ENCODE measurements around the gene IRS1.

Gene IRS1

GRCh38 chr2:226752887-226753286, 46.7 kb downstream of the IRS1 start:
- Histone ChIP-seq H3K27me3 (ENCODE audit: control insufficient read depth, insufficient read depth, low read length) (no peaks in the 10 kb centered on the region), H3K9me3 (ENCODE audit: control insufficient read depth, low read length) (no peaks in the 10 kb centered on the region), H2AFZ (no peak overlapping the region), H3K4me3 (ENCODE audit: low read depth, low read length) (no peak overlapping the region), H3K36me3 (ENCODE audit: control insufficient read depth, insufficient read depth, low read length) (no peaks in the 10 kb centered on the region), H3K9ac (no peak overlapping the region), H3K4me1 (peaks cover 16% of the 10 kb centered on the region), H3K79me2 (peaks cover 3% of the 10 kb centered on the region), H3K4me2 (ENCODE audit: low read length) (no peak overlapping the region), H3K27ac (no peak overlapping the region)
- no peak for TF ChIP-seq CTCF (IDR thresholded peaks at IDR 0.05)

GRCh38 chr2:226747288-226747687, 52.3 kb downstream of the IRS1 start:
- Histone ChIP-seq H3K27ac (no peak overlapping the region), H3K9ac (no peak overlapping the region)

GRCh38 chr2:226746196-226746800, 53.3 kb downstream of the IRS1 start:
- Histone ChIP-seq H3K79me2 (no peaks in the 10 kb centered on the region), H3K27ac (no peak overlapping the region), H3K4me1 (no peaks in the 10 kb centered on the region), H3K9ac (no peak overlapping the region), H3K27me3 (ENCODE audit: control insufficient read depth, insufficient read depth, low read length) (no peaks in the 10 kb centered on the region), H3K4me2 (ENCODE audit: low read length) (no peak overlapping the region), H3K4me3 (ENCODE audit: low read depth, low read length) (no peak overlapping the region), H3K9me3 (ENCODE audit: control insufficient read depth, low read length) (no peaks in the 10 kb centered on the region), H2AFZ (no peak overlapping the region), H3K36me3 (ENCODE audit: control insufficient read depth, insufficient read depth, low read length) (no peaks in the 10 kb centered on the region)
- no peak for TF ChIP-seq CTCF (IDR thresholded peaks at IDR 0.05)

More at GRCh38 chr2:226747288-226747687, 52.3 kb downstream of the IRS1 start:
- no peak overlapping the region for H2AFZ ChIP-seq
- no peaks in the 10 kb centered on the region for H3K79me2 ChIP-seq
- no peaks in the 10 kb centered on the region for H3K36me3 ChIP-seq (ENCODE audit: control insufficient read depth, insufficient read depth, low read length)
- H3K9me3 ChIP-seq (ENCODE audit: control insufficient read depth, low read length): no peaks in the 10 kb centered on the region
- no peak for TF ChIP-seq CTCF (IDR thresholded peaks at IDR 0.05)
- no peak overlapping the region for H3K4me3 ChIP-seq (ENCODE audit: low read depth, low read length)
- no peaks in the 10 kb centered on the region for H3K27me3 ChIP-seq (ENCODE audit: control insufficient read depth, insufficient read depth, low read length)
- H3K4me2 ChIP-seq (ENCODE audit: low read length): no peak overlapping the region
- no peaks in the 10 kb centered on the region for H3K4me1 ChIP-seq

DNA sequence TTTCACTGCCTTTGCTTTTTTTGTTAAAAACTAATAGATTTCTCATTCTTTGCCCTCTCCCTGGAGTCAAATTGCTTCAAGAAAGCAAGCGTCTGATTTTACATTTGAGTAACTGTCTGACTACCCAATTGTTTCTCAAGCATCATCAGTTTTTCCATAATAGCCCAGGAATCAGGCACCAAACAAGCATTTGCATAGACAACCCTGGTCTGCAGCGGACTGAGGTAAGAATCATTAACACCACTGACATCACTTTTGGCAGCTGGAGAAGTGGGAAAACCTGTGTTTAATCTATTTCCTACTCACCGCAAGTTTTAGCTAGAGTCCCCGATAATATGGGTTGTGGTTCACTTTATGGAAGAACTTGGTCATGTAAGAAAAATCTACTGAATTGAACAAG, 55.7 kb downstream of the IRS1 start:
- H3K4me3 ChIP-seq (ENCODE audit: low read depth, low read length): no peak overlapping the region
- no peaks in the 10 kb centered on the region for H3K4me1 ChIP-seq
- H3K27ac ChIP-seq: no peak overlapping the region
- H3K27me3 ChIP-seq (ENCODE audit: control insufficient read depth, insufficient read depth, low read length): no peaks in the 10 kb centered on the region
- TF ChIP-seq CTCF (IDR thresholded peaks at IDR 0.05): no peak
- H2AFZ ChIP-seq: no peak overlapping the region
- no peaks in the 10 kb centered on the region for H3K79me2 ChIP-seq
- H3K9ac ChIP-seq: no peak overlapping the region
- H3K4me2 ChIP-seq (ENCODE audit: low read length): no peak overlapping the region
- no peaks in the 10 kb centered on the region for H3K36me3 ChIP-seq (ENCODE audit: control insufficient read depth, insufficient read depth, low read length)
- H3K9me3 ChIP-seq (ENCODE audit: control insufficient read depth, low read length): no peaks in the 10 kb centered on the region

GRCh38 chr2:226742347-226742746, 57.3 kb downstream of the IRS1 start:
- H2AFZ ChIP-seq: no peak overlapping the region
- no peak overlapping the region for H3K4me3 ChIP-seq (ENCODE audit: low read depth, low read length)
- no peaks in the 10 kb centered on the region for H3K79me2 ChIP-seq
- no peaks in the 10 kb centered on the region for H3K27me3 ChIP-seq (ENCODE audit: control insufficient read depth, insufficient read depth, low read length)
- H3K4me2 ChIP-seq (ENCODE audit: low read length): no peak overlapping the region
- H3K9me3 ChIP-seq (ENCODE audit: control insufficient read depth, low read length): no peaks in the 10 kb centered on the region
- no peaks in the 10 kb centered on the region for H3K4me1 ChIP-seq
- no peak overlapping the region for H3K27ac ChIP-seq
- no peak overlapping the region for H3K9ac ChIP-seq
- no peaks in the 10 kb centered on the region for H3K36me3 ChIP-seq (ENCODE audit: control insufficient read depth, insufficient read depth, low read length)
- no peak for TF ChIP-seq CTCF (IDR thresholded peaks at IDR 0.05)

All from parathyroid adenoma (tissue), 2 donors.